HG03575 (cell line): Measurements from ENCODE around the gene MAN1A1.
"Not testable (repeated sequence)": the region's sequence is repeated elsewhere in the genome, so short reads cannot be mapped to it uniquely, and the experiment has no call there.

Experiments
- ATAC-seq: cut with Tn5 transposase; IDR thresholded peaks from one replicate; pipeline ENCODE4 v1.9.1; 2021; ENCODE audit not compliant: unreplicated experiment, insufficient number of reproducible peaks, low FRiP score; ENCODE audit errors: extremely low read depth

Gene MAN1A1

GRCh38 chr6:119311514-119312142 lies 37.9 kb downstream of the MAN1A1 start:
- no peak for ATAC-seq

GRCh38 chr6:119310486-119311036 lies 39.0 kb downstream of the MAN1A1 start:
- ATAC-seq, result no peak

- ATAC-seq, result no peak
These were observed 40.4 kb downstream of the MAN1A1 start for GRCh38 chr6:119308991-119309657.

- ATAC-seq, result no peak
These were observed 41.5 kb downstream of the MAN1A1 start for GRCh38 chr6:119308048-119308570.

GRCh38 chr6:119307056-119307455 lies 42.5 kb downstream of the MAN1A1 start:
- no peak for ATAC-seq

- no peak for ATAC-seq
These were observed 43.1 kb downstream of the MAN1A1 start for GRCh38 chr6:119306396-119306968.

GRCh38 chr6:119303164-119303887 lies 46.2 kb downstream of the MAN1A1 start:
- ATAC-seq, result no peak

- ATAC-seq, result no peak
These were observed 48.1 kb downstream of the MAN1A1 start for GRCh38 chr6:119301429-119301828.

GRCh38 chr6:119299694-119300093 lies 49.9 kb downstream of the MAN1A1 start:
- ATAC-seq, result no peak

GRCh38 chr6:119297049-119297448 lies 52.5 kb downstream of the MAN1A1 start:
- no peak for ATAC-seq

- no peak for ATAC-seq
These were observed 53.2 kb downstream of the MAN1A1 start for GRCh38 chr6:119296036-119297035.

GRCh38 chr6:119294984-119295383 lies 54.6 kb downstream of the MAN1A1 start:
- ATAC-seq, result peak; percentile 75

- ATAC-seq, result not testable (repeated sequence)
These were observed 58.5 kb downstream of the MAN1A1 start for GRCh38 chr6:119291060-119291459.

GRCh38 chr6:119290306-119290705 lies 59.3 kb downstream of the MAN1A1 start:
- no peak for ATAC-seq

GRCh38 chr6:119289651-119290050 lies 59.9 kb downstream of the MAN1A1 start:
- no peak for ATAC-seq

- ATAC-seq, result no peak
These were observed 63.5 kb downstream of the MAN1A1 start for GRCh38 chr6:119285908-119286625.

GRCh38 chr6:119284861-119285521 lies 64.6 kb downstream of the MAN1A1 start:
- ATAC-seq, result no peak
